Fibroblast of peridontal ligament (primary cell): ENCODE results near the gene C19orf33.

Experiments used
- DNase-seq: peaks from one replicate; pipeline ENCODE4 v3.0.0-alpha.2; 2010; ENCODE audit errors: extremely low read depth

The C19orf33 gene

DNA sequence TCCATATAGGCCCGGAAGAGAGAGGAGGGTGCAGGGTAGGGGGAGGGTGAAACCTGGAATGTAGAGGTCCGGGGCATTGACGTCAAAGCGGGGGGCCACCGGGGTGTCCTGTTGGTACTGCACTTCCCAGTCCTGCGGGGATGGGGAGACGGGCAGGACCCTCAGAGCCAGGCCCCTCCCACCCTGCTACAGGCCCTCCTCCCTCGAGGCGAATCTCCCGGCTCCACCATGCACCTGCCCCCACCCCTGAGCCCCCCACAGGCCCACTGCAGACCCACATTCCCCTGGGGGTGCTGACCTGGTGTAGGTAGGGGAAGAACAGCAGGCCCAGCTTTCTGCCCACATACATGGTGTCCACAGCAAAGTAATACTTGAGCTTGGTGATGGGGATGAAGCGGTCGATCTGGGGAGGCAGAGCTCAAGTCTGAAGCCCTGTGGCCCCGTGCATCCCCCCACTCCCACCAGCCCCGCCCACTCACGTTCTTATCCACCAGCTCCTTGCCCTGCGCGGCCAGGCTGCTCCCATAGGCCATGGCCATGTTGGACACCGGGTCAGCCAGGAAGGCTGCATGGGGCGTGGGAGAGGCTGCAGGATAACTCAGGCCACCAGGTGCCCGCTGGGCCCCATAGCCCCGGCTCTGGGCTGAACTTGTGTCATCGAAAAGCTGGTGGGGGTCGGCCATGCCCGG is 5.0 kb downstream of the C19orf33 start:
- DNase-seq = no peak

DNA sequence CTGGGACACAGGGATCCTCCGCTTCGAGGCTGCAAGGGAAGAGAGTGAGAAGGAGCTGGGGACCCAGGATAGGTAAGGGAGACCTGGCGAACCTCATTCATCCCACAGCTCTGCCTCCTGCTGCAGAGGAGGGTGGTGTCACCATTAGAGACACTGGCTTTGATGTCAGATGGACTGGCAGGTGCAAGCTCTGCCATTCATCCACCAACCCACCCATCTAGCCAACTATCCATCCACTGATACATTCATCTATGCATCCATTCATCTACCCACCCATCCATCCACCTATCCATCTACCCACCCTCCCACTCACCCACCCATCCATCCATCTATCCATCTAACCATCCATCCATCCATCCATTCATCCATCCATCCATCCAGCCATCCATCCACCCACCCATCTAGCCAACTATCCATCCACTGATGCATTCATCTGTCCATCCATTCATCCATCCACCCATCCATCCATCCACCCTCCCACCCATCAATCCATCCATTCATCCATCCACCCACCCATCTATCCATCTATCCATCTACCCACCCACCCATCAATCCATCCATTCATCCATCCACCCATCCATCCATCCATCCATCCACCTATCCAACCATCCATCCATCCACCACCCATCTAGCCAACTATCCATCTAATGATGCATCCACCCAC is 5.7 kb downstream of the C19orf33 start:
- no peak for DNase-seq

DNA sequence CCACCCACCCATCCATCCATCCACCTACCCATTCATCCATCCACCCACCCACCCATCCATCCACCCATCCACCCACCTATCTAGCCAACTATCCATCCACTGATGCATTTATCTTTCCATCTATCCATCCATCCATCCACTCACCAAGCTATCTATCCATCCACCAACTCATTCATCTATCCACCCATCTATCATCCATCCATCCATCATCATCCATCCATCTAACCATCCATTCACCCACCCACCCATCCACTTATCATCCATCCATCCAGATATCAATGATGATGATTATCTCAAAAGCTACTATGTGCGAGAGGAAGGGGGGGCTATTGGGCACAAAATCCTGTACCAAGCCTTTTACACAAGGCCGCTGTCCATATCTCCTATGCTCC is 6.2 kb downstream of the C19orf33 start:
- DNase-seq = no peak

DNA sequence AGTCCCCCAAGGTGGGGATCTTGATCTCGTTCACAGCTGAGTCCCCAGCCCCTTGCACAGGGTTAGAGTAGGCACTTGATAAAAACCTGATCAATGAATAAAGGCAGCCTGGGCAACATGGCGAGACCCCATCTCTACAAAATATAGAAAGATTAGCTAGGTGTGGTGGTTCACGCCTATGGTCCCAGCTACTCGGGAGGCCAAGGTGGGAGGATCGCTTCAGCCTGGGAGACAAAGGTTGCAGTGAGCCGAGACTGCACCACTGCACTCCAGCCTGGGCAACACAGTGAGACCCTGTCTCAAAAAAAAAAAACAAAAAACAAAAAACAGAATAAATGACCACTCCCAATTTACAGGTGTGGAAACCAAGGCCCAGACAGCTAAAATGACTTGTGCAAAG is 6.9 kb downstream of the C19orf33 start:
- DNase-seq = no peak

DNA sequence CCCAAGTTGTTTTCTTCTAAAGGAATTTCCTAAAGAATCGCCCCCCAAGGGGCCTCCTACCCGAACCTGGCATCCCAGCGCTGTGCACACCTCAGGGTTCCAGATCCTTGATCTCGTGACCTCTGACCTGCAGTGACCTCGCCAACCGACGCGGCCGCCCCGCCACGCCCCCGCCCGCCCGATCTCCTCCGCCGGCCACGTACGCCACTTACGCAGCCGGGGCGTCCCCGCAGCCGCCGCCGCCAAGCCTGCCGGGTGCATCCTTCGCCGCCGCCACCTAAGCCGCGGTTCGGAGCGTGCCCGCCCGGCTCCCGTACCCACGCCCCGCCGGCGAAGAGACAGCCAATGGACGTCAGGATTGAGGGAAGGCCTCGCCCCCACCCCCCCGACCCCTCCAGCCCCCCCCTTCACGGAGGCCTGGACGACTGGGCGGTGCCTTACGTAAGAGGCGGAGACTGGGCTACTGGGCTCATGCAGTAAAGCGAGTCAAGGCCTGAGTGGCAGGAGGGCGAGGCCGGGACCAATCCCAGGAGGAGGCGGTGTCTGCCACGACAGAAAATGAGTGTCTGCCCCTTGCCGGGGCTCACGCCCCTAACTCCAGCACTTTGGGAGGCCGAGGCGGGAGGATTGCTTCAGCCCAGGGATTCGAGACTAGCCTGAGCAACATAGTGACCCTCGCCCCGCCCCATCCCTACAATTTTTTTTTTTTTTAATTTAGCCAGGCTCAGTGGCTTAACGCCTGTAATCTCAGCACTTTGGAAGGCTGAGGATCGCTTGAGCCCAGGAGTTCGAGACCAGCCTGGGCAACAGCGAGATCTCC is 11.8 kb downstream of the C19orf33 start, which contains the start of gene YIF1B:
Gene YIF1B (minus strand): TSS at position 291 of the 820 bp plus-strand sequence. CDS start 30 bp downstream, at position 261.
- DNase-seq = peak; percentile 95

DNA sequence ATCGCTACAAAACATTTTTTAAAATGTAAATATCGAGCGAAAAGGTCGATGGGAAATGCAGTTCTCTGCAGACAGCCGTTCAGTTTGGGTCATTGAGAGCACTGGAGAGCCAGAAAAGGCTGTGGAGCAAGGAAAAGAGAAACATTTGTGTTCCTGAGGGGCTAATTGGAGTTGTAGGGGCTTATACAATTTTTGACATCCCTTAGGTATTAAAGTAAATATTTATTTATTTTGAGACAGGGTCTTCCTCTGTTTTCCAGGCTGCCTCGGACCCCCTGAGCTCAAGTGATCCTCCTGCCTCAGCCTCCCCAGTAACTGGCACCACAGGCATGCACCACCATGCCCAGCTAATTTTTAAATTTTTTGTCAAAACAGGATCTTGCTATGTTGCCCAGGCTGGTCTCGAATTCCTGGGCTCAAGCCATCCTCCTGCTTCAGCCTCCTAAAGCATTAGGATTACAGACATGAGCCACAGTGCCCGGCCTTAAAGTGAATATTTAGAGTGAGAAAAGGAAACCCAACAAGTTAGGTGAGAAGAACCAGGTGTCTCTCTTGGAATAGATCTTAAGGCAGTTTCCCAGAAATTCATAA is 12.5 kb downstream of the C19orf33 start:
- DNase-seq = no peak

DNA sequence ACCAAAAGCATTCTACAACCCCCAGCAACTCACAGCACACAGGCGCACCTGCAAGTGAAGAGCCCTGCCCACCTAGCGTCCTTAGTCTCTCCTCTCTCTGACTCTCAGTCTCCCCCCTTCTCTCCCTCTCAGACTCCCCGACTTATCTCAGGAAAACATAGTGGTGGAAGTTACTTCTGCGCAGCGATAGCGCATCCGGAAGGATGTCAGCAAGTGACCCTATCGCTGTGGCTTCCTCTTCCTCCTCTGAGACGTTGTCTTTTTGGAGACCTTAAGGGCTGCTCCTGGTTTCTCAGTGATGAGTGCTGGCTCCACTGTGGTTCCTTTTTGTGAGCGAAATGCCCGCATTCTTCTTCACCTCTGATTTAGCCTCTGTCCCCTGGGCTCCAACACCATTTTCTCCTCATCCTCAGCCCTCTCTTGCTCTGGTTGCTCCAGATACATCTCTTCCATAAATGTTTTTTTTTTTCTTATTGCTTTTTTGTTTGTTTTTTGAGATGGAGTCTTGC is 13.1 kb downstream of the C19orf33 start:
- DNase-seq = no peak

DNA sequence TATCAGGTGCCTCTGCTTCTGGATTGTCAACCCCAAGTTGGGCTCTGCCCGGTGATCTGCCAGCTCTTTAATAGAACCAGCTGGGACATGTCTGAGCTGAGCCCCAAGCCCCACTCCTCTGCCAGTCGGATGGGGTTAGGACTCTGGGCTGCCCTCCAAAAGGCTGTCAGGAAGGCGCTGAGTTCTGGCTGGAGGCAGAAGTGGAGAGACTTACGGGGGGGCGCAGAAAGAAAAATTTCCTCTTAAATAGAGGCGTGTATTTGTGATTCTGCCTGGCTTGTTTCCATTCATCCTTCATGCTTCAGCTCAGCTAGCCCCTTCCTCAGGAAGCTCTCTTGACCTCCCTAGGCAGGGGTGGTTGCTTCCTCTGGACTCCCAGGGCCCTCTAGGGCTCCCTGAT is 14.6 kb downstream of the C19orf33 start:
- DNase-seq = no peak

DNA sequence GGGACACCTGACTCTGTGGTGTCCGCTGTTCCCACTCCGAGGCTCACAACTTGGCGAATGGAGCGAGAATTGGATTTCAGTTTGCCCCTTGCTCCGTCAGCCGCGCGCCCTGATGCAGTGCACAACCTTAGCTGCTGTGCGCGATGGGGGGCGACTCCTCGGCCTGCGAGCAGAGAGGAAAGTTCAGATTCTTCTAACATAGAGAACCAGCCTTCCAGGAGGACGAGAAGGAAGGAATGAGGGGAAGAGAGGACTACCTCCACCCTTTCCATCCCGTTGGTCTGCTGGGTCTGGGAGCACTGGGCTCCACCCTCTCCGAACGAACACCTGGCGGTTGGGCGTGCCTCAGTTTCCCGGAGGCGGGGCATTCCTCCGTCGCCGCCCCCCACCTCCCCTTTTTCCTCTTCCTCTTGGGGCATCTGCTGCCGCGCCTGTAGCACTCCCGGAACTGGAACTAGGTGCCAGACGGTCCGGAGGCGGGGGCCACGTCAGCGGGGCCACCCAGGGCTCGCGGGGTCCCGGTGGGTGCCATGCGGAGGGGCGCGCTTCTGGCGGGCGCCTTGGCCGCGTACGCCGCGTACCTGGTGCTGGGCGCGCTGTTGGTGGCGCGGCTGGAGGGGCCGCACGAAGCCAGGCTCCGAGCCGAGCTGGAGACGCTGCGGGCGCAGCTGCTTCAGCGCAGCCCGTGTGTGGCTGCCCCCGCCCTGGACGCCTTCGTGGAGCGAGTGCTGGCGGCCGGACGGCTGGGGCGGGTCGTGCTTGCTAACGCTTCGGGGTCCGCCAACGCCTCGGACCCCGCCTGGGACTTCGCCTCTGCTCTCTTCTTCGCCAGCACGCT is 15.6 kb downstream of the C19orf33 start, which contains the start of gene KCNK6:
Gene KCNK6 (plus strand): TSS at position 425 of the 838 bp plus-strand sequence. CDS start 106 bp downstream, at position 531.
- peak; percentile 7 for DNase-seq

DNA sequence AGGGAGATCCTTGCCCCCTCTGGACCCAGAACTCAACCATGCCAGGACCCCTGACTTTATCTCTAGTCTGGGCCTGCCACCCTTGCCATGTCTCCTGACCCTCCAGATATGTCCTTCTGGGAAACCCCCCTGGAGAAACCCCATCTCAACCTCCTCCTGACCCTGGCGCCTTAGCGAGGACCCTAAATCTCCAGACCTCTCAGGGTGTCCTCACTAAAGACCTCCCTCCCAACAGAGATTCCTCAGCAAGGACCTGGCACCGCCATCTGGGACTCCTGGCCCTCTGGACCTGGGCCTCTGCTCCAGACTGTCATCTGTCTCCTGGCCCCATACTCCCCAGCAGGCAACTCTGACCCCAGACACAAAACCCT is 16.9 kb downstream of the C19orf33 start:
- DNase-seq = no peak

DNA sequence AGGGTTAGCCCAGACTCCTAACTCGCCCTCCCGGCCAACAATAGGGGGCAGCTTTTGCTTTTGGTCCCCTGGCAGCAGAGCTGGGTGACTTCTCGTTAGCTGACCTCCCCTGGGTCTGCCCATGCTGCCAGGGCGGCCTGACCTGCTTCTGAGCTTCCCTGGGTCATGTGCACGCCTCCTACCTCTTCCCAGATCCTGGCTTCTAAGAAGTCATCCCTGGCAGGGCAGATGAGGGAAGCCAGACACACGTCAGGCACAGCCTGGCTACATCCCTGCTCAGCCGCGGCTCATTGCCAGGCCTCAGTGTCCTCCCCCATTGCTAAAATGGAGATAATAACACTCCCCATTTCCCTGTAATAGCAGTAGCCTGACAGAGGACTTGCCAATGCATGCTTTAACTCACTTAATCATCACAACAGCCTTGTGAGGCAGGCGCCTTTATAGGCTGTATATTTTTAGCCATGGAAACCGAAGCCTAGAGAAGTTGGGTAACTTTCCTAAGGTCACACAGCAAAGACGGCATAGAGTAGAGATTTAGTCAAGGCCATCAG is 17.7 kb downstream of the C19orf33 start:
- DNase-seq = peak; percentile 9

DNA sequence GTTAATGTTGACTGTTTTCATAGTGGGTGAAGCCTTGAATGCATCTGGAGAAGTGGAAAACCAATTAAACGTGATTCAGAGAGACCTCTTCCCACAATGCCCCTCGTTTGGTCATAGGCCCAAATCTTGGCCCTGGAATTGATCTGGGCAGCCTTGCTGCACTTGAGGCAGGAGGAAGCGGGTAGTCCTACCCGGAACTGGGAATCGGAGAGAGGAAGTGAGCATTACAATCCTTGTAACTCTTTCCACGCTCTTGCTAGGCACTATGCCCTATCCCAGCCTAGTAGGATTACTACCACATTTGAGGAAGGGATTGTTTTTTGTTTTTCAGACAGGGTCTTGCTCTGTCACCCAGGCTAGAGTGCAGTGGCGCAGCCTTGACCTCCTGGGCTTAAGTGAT is 19.2 kb downstream of the C19orf33 start:
- DNase-seq = no peak

DNA sequence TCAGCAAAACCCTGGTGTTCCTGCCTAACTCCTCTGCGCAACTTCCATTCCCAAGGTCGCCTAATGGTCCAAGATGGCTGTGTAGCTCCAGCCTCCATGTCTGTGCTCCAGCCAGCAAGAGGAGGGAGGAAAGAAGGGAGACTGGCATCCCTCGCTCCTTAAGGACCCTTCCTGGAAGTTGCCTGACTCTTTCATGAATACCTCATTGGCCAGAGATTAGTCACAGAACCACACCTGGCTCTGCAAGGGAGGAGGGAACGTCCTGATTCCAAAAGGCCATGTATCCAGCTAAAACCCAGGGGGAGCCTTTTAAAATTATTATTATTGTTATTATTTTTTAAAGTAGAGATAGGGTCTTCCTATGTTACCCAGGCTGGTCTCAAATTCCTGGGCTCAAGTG is 20.4 kb downstream of the C19orf33 start:
- DNase-seq = no peak

DNA sequence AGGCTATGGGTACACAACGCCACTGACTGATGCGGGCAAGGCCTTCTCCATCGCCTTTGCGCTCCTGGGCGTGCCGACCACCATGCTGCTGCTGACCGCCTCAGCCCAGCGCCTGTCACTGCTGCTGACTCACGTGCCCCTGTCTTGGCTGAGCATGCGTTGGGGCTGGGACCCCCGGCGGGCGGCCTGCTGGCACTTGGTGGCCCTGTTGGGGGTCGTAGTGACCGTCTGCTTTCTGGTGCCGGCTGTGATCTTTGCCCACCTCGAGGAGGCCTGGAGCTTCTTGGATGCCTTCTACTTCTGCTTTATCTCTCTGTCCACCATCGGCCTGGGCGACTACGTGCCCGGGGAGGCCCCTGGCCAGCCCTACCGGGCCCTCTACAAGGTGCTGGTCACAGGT is 22.5 kb downstream of the C19orf33 start:
- DNase-seq = no peak

DNA sequence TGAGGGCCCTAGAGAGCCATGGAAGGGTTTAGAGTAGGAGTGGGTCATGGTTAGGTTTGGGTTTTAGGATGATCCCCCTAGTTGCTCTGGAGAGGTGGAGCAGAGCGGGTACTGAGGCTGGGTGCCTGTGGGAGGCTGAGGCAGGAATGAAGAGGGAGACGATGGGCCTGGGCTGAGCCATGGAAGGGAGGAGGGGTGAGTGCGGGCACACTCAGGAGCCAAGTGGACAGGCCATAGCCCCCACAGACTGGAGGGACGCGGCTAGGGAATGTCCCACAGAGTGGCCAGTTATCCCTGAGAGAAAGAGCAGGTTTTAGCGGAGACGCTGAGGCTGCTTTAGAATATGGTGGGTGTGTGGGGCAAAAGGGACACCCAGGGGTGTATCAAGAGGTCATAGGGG is 25.6 kb downstream of the C19orf33 start:
- DNase-seq = no peak

DNA sequence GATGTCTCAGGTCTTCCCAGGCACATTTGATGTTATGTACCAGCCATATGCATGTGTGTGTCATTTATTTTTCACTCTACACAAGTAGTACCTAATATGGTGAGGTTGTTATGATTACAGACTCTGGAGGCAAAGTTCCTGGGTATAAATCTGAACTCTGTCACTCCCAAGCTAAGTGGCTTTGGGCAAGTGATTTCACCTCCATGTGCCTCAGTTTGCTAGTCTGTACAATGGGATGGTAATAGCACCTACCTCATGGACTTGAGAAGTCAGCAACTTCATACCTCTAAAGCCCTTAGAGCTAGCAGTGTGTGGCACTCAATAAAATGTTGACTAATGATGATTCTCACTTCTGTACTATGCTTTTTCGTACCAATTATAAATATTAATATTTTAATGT is 27.7 kb downstream of the C19orf33 start:
- no peak for DNase-seq

DNA sequence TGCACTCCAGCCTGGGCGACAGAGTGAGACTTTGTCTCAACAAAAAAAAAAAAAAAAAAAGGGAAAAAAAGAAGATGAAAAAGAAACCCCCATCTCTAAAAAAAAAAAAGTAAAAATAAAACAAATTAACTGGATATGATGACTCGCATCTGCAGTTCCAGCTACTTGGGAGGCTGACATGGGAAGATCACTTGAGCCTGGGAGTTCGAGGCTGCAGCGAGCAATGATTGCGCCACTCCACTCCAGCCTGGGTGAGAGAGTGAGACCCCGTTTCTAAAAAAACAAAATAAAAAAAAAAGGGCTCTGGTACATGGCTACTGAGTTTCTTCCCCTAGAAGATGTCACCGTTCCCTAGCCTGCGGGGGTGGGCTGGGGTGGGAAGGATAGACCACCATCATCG is 29.2 kb downstream of the C19orf33 start:
- no peak for DNase-seq

DNA sequence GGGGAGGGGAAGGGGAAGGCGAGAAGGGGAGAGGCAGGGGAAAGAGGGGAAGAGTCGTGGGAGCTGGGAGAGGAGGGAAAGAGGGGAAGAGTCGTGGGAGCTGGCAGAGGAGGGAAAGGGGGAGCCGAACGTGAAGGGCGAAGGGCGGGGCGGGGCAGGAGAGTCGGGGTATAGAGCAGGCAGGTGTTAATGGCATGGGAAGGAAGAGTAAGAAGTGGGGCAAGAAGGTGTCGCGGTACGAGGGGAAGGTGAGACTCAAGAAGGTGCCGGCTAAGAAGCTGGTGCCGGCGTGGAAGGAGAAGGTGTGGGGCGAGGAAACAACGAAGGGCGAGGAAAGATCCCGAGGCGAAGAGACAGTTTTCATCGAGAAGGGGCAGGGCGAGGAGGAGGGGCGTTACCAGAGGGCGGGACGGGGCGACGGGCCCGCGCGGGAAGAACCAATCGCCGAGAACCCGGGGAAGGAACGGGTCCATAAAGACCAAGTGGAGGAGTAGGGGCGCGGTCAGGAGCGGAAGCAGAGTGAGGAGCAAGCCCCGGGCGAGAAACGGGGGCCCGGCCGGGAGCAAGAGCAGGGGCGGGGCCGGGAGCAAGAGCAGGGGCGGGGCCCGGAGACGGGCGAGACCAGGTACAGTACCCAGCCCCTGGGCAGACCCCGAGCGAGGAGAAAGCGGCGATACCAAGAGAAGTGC is 32.0 kb downstream of the C19orf33 start:
- peak; percentile 88 for DNase-seq

DNA sequence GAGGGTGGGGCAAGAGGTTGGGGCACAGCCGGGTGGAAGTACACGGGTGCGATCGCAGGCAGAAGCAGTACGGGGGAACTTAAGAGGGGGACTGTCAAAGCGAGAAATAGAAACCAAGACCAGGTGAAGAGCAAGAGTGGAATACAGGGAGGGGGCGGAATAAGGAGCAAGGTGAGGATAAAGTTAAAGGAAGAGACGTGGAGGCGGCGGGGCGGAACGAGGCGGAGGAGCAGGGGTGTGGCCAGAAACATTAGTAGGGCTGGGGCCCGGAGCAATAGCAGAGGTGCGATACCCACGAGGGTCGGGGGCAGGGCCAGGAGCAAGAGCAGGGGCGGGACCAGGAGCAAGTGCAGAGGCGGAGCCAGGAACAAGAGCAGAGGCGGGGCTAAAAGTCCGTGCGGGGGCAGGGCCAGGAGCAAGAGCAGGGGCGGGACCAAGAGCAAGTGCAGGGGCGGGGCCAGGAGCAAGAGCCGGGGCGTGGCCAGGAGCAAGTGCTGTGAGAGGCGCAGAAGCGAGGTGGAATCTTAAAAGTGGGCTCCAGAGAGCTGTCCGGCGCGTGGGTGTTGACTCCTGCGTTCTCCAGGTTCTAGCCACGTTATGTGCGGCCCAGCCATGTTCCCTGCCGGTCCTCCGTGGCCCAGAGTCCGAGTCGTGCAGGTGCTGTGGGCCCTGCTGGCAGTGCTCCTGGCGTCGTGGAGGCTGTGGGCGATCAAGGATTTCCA is 32.7 kb downstream of the C19orf33 start:
- DNase-seq = peak; percentile 72

DNA sequence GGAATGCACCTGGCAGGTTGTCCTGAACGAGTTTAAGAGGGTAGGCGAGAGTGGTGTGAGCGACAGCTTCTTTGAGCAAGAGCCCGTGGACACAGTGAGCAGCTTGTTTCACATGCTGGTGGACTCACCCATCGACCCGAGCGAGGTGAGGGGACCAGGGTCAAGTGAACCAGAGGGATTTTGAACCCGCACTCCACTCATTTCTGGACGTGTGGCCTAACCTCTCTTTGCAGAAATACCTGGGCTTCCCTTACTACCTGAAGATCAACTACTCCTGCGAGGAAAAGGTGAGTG is 33.3 kb downstream of the C19orf33 start:
- DNase-seq = no peak
